Measurements from ENCODE around the gene CEP152.

DNA sequence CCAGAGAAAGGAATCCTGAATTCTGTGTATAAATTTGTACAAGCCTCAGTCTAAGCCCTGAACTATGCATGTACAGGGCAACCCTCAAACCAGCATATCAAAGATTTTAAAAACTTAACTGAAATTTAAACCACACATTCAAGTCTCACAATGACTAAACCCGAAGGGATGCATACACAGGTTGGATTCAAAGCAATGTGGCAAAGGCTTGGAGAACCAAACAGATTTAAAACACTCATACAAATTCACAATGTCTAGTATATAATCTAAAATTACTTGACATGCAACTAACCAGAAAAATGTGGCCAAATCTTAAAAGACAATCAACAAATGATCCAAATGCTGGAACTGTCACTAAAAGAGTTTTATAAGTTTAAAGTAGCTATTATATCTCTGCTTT, 36.4 kb downstream of the CEP152 start:
- TF ChIP-seq, protein P1, sequence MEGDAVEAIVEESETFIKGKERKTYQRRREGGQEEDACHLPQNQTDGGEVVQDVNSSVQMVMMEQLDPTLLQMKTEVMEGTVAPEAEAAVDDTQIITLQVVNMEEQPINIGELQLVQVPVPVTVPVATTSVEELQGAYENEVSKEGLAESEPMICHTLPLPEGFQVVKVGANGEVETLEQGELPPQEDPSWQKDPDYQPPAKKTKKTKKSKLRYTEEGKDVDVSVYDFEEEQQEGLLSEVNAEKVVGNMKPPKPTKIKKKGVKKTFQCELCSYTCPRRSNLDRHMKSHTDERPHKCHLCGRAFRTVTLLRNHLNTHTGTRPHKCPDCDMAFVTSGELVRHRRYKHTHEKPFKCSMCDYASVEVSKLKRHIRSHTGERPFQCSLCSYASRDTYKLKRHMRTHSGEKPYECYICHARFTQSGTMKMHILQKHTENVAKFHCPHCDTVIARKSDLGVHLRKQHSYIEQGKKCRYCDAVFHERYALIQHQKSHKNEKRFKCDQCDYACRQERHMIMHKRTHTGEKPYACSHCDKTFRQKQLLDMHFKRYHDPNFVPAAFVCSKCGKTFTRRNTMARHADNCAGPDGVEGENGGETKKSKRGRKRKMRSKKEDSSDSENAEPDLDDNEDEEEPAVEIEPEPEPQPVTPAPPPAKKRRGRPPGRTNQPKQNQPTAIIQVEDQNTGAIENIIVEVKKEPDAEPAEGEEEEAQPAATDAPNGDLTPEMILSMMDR (IDR thresholded peaks at IDR 0.05; ENCODE audit: poor library complexity, severe bottlenecking), result no peak
- TF ChIP-seq TAF1 (IDR thresholded peaks at IDR 0.05; ENCODE audit: low read depth) (no peak), MXI1 (conservative IDR thresholded peaks at IDR 0.05; ENCODE audit: poor library complexity, severe bottlenecking) (no peak)

All from neural cell (in vitro differentiated cells).